MM.1S (cell line): ENCODE measurements around the gene MYMX.

Source experiments
- DNase-seq: peaks from one replicate; pipeline ENCODE4 v3.0.0-alpha.2; 2015
- H2AFZ ChIP-seq: fragments of 300-600 bp; sonication (generic); 2 replicates; pipeline ENCODE4 v1.6.0; 2016; ENCODE audit warnings: antibody characterized with exemption, low read length
- H3F3A ChIP-seq: fragments of 300-600 bp; sonication (generic); 2 replicates; pipeline ENCODE4 v1.6.1; 2016; ENCODE audit warnings: mild to moderate bottlenecking, antibody characterized with exemption, low read length, moderate library complexity, mixed read lengths; ENCODE audit not compliant: insufficient read depth
- H3K27ac ChIP-seq: fragments of 300-600 bp; sonication (generic); 2 replicates; pipeline ENCODE4 v1.5.1; 2016; ENCODE audit warnings: mild to moderate bottlenecking, low read length
- H3K27me3 ChIP-seq: fragments of 300-600 bp; sonication (generic); replicated peaks from 2 replicates; pipeline ENCODE4 v1.6.0; 2016; ENCODE audit warnings: low read length; ENCODE audit not compliant: insufficient read depth
- H3K36me3 ChIP-seq: fragments of 300-600 bp; sonication (generic); replicated peaks from 2 replicates; pipeline ENCODE4 v1.6.1; 2016; ENCODE audit warnings: mild to moderate bottlenecking, low read length, mixed read lengths; ENCODE audit not compliant: insufficient read depth
- H3K4me1 ChIP-seq: fragments of 300-600 bp; sonication (generic); 2 replicates; pipeline ENCODE4 v1.6.1; 2016; ENCODE audit warnings: low read length, mixed read lengths
- H3K4me2 ChIP-seq: fragments of 300-600 bp; sonication (generic); 2 replicates; pipeline ENCODE4 v1.6.0; 2016; ENCODE audit warnings: low read depth, low read length
- H3K4me3 ChIP-seq: fragments of 300-600 bp; sonication (generic); 2 replicates; pipeline ENCODE4 v1.5.1; 2016; ENCODE audit warnings: low read length, mixed read lengths
- H3K79me2 ChIP-seq: fragments of 300-600 bp; sonication (generic); 2 replicates; pipeline ENCODE4 v1.6.1; 2016; ENCODE audit warnings: mixed run types, low read length, mixed read lengths
- H3K9ac ChIP-seq: fragments of 300-600 bp; sonication (generic); 2 replicates; pipeline ENCODE4 v1.6.1; 2016; ENCODE audit warnings: low read length, mixed read lengths
- H3K9me2 ChIP-seq: fragments of 300-600 bp; sonication (generic); replicated peaks from 2 replicates; pipeline ENCODE4 v1.6.1; 2016; ENCODE audit warnings: mild to moderate bottlenecking, low read length, mixed read lengths; ENCODE audit not compliant: insufficient read depth
- H3K9me3 ChIP-seq: fragments of 300-600 bp; sonication (generic); replicated peaks from 2 replicates; pipeline ENCODE4 v1.6.1; 2016; ENCODE audit warnings: mild to moderate bottlenecking, low read length, mixed read lengths; ENCODE audit not compliant: insufficient read depth
- H4K20me1 ChIP-seq: fragments of 300-600 bp; sonication (generic); 2 replicates; pipeline ENCODE4 v1.6.1; 2016; ENCODE audit warnings: mild to moderate bottlenecking, low read length, moderate library complexity, mixed read lengths; ENCODE audit not compliant: insufficient read depth
- CTCF ChIP-seq: fragments of 300-600 bp; sonication (generic); IDR thresholded peaks from 2 replicates; pipeline ENCODE4 v1.5.1; 2016; ENCODE audit warnings: antibody characterized with exemption, low read length, mixed read lengths
- EZH2 ChIP-seq: fragments of 300-600 bp; sonication (generic); optimal IDR thresholded peaks from 2 replicates; pipeline ENCODE3; 2017; ENCODE audit warnings: low read depth, mild to moderate bottlenecking, antibody characterized with exemption, low read length, mixed read lengths
- EZH2phosphoT487 ChIP-seq: fragments of 300-600 bp; sonication (generic); IDR thresholded peaks from 2 replicates; pipeline ENCODE4 v1.6.1; 2018; ENCODE audit warnings: antibody characterized with exemption, low read length

MYMX gene

GRCh38 chr6:44224965-44225305, 8.2 kb downstream of the MYMX start:
- Histone ChIP-seq H3K27me3 (no peaks in the 10 kb centered on the region), H3K9me3 (no peaks in the 10 kb centered on the region), H4K20me1 (no peaks in the 10 kb centered on the region), H3K4me1 (peaks cover 24% of the 10 kb centered on the region), H3F3A (peaks cover 17% of the 10 kb centered on the region), H3K79me2 (peaks cover 50% of the 10 kb centered on the region), H3K4me3 (peak overlapping the region; percentile 80; the same call in 1 of the 2 replicates), H3K4me2 (peak overlapping the region; percentile 94; the same call in 1 of the 2 replicates), H3K9ac (peak overlapping the region; percentile 75; the same call in 1 of the 2 replicates), H3K27ac (no peak overlapping the region), H3K9me2 (no peaks in the 10 kb centered on the region), H2AFZ (no peak overlapping the region), H3K36me3 (no peaks in the 10 kb centered on the region)
- no peak for DNase-seq
- no peak for TF ChIP-seq CTCF
- no peak for TF ChIP-seq EZH2
- no peak for TF ChIP-seq EZH2phosphoT487

- no peak overlapping the region for H3K9ac ChIP-seq
Measured at GRCh38 chr6:44225579-44226325, 9.0 kb downstream of the MYMX start.

GRCh38 chr6:44226368-44227147, 9.8 kb downstream of the MYMX start:
- no peaks in the 10 kb centered on the region for H3K9me3 ChIP-seq
- H3K9ac ChIP-seq = no peak overlapping the region
- no peaks in the 10 kb centered on the region for H3K9me2 ChIP-seq
- DNase-seq = no peak
- H3K36me3 ChIP-seq = no peaks in the 10 kb centered on the region
- H3K27me3 ChIP-seq = no peaks in the 10 kb centered on the region
- peaks cover 50% of the 10 kb centered on the region for H3K79me2 ChIP-seq
- H3F3A ChIP-seq = peaks cover 5% of the 10 kb centered on the region; the same call in 1 of the 2 replicates
- H4K20me1 ChIP-seq = no peaks in the 10 kb centered on the region
- H3K4me3 ChIP-seq = no peak overlapping the region
- H3K27ac ChIP-seq = no peak overlapping the region
- peaks cover 17% of the 10 kb centered on the region for H3K4me1 ChIP-seq
- TF ChIP-seq EZH2 = no peak
- TF ChIP-seq EZH2phosphoT487 = no peak
- no peak for TF ChIP-seq CTCF
- H3K4me2 ChIP-seq = no peak overlapping the region
- no peak overlapping the region for H2AFZ ChIP-seq

More at GRCh38 chr6:44225579-44226325, 9.0 kb downstream of the MYMX start:
- no peaks in the 10 kb centered on the region for H3K9me3 ChIP-seq
- no peak overlapping the region for H3K4me3 ChIP-seq
- no peak overlapping the region for H2AFZ ChIP-seq
- H3K4me1 ChIP-seq = peaks cover 22% of the 10 kb centered on the region
- no peaks in the 10 kb centered on the region for H3K27me3 ChIP-seq
- no peaks in the 10 kb centered on the region for H3K9me2 ChIP-seq
- peaks cover 50% of the 10 kb centered on the region for H3K79me2 ChIP-seq
- H3K4me2 ChIP-seq = no peak overlapping the region
- no peak for DNase-seq
- peaks cover 12% of the 10 kb centered on the region for H3F3A ChIP-seq
- H3K36me3 ChIP-seq = no peaks in the 10 kb centered on the region
- TF ChIP-seq EZH2 (no peak), CTCF (no peak), EZH2phosphoT487 (no peak)
- H3K27ac ChIP-seq = no peak overlapping the region
- no peaks in the 10 kb centered on the region for H4K20me1 ChIP-seq
